IPS-20b (cell line): Measurements from ENCODE around the gene GOLGA6L2.
"Not testable (repeated sequence)": the region's sequence is repeated elsewhere in the genome, so short reads cannot be mapped to it uniquely, and the experiment has no call there.

Source experiments
- H3K27ac ChIP-seq: one replicate; pipeline ENCODE4 v1.5.1; 2013; ENCODE audit warnings: low read length
- H3K27me3 ChIP-seq: 2 replicates; pipeline ENCODE4 v1.6.1; 2013; ENCODE audit warnings: mild to moderate bottlenecking, low read length, inconsistent platforms; ENCODE audit not compliant: insufficient read depth
- H3K36me3 ChIP-seq: 2 replicates; pipeline ENCODE4 v1.6.1; 2013; ENCODE audit warnings: low read depth, mild to moderate bottlenecking, inconsistent platforms, low read length, moderate library complexity; ENCODE audit not compliant: insufficient read depth
- H3K4me1 ChIP-seq: 2 replicates; pipeline ENCODE4 v1.6.1; 2013; ENCODE audit warnings: mild to moderate bottlenecking, control low read depth, inconsistent platforms, low read length, moderate library complexity; ENCODE audit not compliant: insufficient read depth
- H3K4me3 ChIP-seq: 2 replicates; pipeline ENCODE4 v1.5.1; 2013; ENCODE audit warnings: mild to moderate bottlenecking, low read length, inconsistent platforms
- H3K9ac ChIP-seq: 2 replicates; pipeline ENCODE4 v1.6.1; 2013; ENCODE audit warnings: low read depth, mild to moderate bottlenecking, inconsistent platforms, low read length, moderate library complexity
- H3K9me3 ChIP-seq: 2 replicates; pipeline ENCODE4 v1.6.1; 2013; ENCODE audit warnings: mild to moderate bottlenecking, low read depth, low read length, inconsistent platforms; ENCODE audit not compliant: insufficient read depth

GOLGA6L2 gene

GRCh38 chr15:23402140-23402539, 44.9 kb downstream of the GOLGA6L2 start:
- Histone ChIP-seq H3K27ac (no peak overlapping the region), H3K27me3 (no peaks in the 10 kb centered on the region), H3K4me3 (no peak overlapping the region), H3K9ac (no peak overlapping the region), H3K4me1 (no peaks in the 10 kb centered on the region), H3K36me3 (no peaks in the 10 kb centered on the region), H3K9me3 (no peaks in the 10 kb centered on the region)

GRCh38 chr15:23401627-23402026, 45.4 kb downstream of the GOLGA6L2 start:
- H3K36me3 ChIP-seq, result no peaks in the 10 kb centered on the region
- no peak overlapping the region for H3K27ac ChIP-seq
- no peaks in the 10 kb centered on the region for H3K4me1 ChIP-seq
- no peak overlapping the region for H3K4me3 ChIP-seq
- no peaks in the 10 kb centered on the region for H3K9me3 ChIP-seq
- no peak overlapping the region for H3K9ac ChIP-seq
- no peaks in the 10 kb centered on the region for H3K27me3 ChIP-seq

GRCh38 chr15:23399207-23399606, 47.8 kb downstream of the GOLGA6L2 start:
- not testable (repeated sequence) for H3K27me3 ChIP-seq, H3K4me3 ChIP-seq, H3K36me3 ChIP-seq, H3K9me3 ChIP-seq, H3K4me1 ChIP-seq, H3K9ac ChIP-seq, H3K27ac ChIP-seq

GRCh38 chr15:23398357-23398756, 48.7 kb downstream of the GOLGA6L2 start:
- H3K9me3 ChIP-seq, H3K27ac ChIP-seq, H3K4me3 ChIP-seq, H3K36me3 ChIP-seq, H3K9ac ChIP-seq, H3K27me3 ChIP-seq, H3K4me1 ChIP-seq: not testable (repeated sequence)

GRCh38 chr15:23397779-23398178, 49.3 kb downstream of the GOLGA6L2 start:
- Histone ChIP-seq H3K4me1 (0 out of 2 replicates have a peak, but pooled peaks cover 7% of the 10 kb centered on the region), H3K9me3 (no peaks in the 10 kb centered on the region), H3K4me3 (no peak overlapping the region), H3K36me3 (no peaks in the 10 kb centered on the region), H3K9ac (no peak overlapping the region), H3K27me3 (no peaks in the 10 kb centered on the region), H3K27ac (no peak overlapping the region)

- no peaks in the 10 kb centered on the region for H3K9me3 ChIP-seq
- 0 out of 2 replicates have a peak, but pooled peaks cover 7% of the 10 kb centered on the region for H3K4me1 ChIP-seq
- no peaks in the 10 kb centered on the region for H3K36me3 ChIP-seq
- H3K9ac ChIP-seq, result no peak overlapping the region
- no peaks in the 10 kb centered on the region for H3K27me3 ChIP-seq
- H3K27ac ChIP-seq, result no peak overlapping the region
- H3K4me3 ChIP-seq, result no peak overlapping the region
These were observed 51.2 kb downstream of the GOLGA6L2 start for GRCh38 chr15:23395832-23396231.

- Histone ChIP-seq H3K9me3 (no peaks in the 10 kb centered on the region), H3K27me3 (no peaks in the 10 kb centered on the region), H3K36me3 (no peaks in the 10 kb centered on the region), H3K4me1 (0 out of 2 replicates have a peak, but pooled peaks cover 7% of the 10 kb centered on the region), H3K4me3 (no peak overlapping the region), H3K27ac (no peak overlapping the region), H3K9ac (no peak overlapping the region)
These were observed 51.9 kb downstream of the GOLGA6L2 start for GRCh38 chr15:23395030-23395692.
